ENCODE measurements around the gene SGIP1. TPM values are rescaled to one million over a fixed set of nuclear protein-coding genes. Genes with fewer than 3 reads are reported as not detected.

Gene SGIP1
- total RNA-seq, 6 experiments from 2014 or later = 0.09 to 1.3 (median 1.1) TPM; not detected in 1

GRCh38 chr1:66532214-66532613, 1.7 kb upstream of the SGIP1 start:
- Histone ChIP-seq H3K36me3 (no peaks in the 10 kb centered on the region), H3K4me3 (no peak overlapping the region), H3K4me1 (peaks cover 0 to 6% (median 2%) of the 10 kb centered on the region in 4 donors), H3K9me3 (no peaks in the 10 kb centered on the region), H3K27ac (no peak overlapping the region), H3K27me3 (peaks cover 0 to 7% of the 10 kb centered on the region in 2 donors)
- ATAC-seq = no peak
- intact Hi-C loops (cut with DNase I) = no loop called here
- TF ChIP-seq POLR2A (IDR thresholded peaks at IDR 0.05) (no peak), CTCF (IDR thresholded peaks at IDR 0.05) (no peak)
- DNase-seq = no peak
- WGBS (ENCODE audit: insufficient coverage, low coverage, low lambda C conversion rate, missing lambda C conversion rate) = 64% methylated on average over 1 of the region's 1 CpG

DNA sequence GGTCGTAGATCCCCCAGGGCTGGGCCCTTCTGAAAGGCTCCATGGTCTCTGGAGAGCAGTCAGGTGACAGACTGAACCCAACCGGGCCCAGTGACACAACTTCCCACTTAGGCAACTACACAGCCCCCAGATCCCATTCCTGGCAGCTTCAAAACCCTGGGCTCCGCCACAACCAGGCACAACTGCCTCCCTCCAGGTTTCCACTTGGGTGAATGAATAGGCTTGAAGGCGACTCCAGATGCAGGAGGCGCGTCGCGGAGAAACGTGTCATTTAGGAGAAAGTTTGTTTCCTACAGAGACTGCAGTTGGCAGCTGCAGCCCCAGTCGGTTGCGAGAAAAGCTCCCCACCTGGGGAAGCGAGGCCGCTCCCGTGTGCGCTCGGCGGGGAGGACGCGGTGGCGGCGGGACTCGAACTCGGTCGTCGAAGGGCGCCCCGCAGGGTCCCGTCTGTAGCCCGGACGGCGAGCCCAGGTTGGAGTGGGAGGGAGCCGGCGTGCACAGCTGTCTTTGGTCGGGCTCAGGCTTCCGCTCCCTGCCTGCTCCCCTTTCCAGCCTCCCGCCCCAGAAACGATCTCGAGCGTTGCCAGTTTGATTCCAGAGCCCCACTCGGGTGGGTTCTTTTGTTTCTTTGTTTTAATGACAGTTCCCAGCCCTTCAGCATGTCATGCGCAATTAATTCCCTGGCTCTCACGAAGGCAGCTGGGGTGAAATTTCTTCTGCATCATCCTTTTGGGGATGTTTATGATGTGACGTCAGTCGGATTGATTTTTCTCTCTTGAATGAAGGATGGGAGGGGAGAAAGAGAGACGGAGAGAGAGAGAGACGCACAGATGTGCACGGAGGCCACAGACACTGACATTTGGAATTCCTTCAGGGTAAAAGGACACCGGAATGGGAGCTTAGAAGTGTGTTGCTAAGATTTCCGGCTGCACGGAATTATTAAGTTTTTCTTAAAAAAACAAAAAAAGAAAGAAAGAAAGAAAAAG, 862 bp upstream of the SGIP1 start:
- Histone ChIP-seq H3K4me3 (peak overlapping the region; percentile 10 to 22 (median 15)), H3K4me1 (peaks cover 0 to 6% (median 2%) of the 10 kb centered on the region in 4 donors), H3K27me3 (peaks cover 0 to 7% of the 10 kb centered on the region in 2 donors), H3K36me3 (no peaks in the 10 kb centered on the region), H3K9me3 (no peaks in the 10 kb centered on the region), H3K27ac (peak overlapping the region in 1 of 3 donors; percentile 7)
- intact Hi-C loops (cut with DNase I) = no loop called here
- TF ChIP-seq CTCF (IDR thresholded peaks at IDR 0.05) (no peak), POLR2A (IDR thresholded peaks at IDR 0.05) (no peak)
- ATAC-seq (peak in 3 of 4 donors; percentile 25 to 54 (median 27)), DNase-seq (peak in 2 of 3 donors; percentile 25 to 46)
- WGBS (ENCODE audit: insufficient coverage, low coverage, low lambda C conversion rate, missing lambda C conversion rate) = 7% methylated on average over 18 of the region's 50 CpGs

- Histone ChIP-seq H3K27me3 (peaks cover 0 to 7% of the 10 kb centered on the region in 2 donors), H3K36me3 (no peaks in the 10 kb centered on the region), H3K27ac (no peak overlapping the region), H3K9me3 (no peaks in the 10 kb centered on the region), H3K4me1 (peaks cover 0 to 6% (median 2%) of the 10 kb centered on the region in 4 donors), H3K4me3 (no peak overlapping the region)
- TF ChIP-seq POLR2A (IDR thresholded peaks at IDR 0.05) = no peak
- no peak for TF ChIP-seq CTCF (IDR thresholded peaks at IDR 0.05)
- intact Hi-C loops (cut with DNase I) = no loop called here
- ATAC-seq (no peak), DNase-seq (no peak)
- 94% methylated on average over 2 of the region's 2 CpGs for WGBS (ENCODE audit: insufficient coverage, low coverage, low lambda C conversion rate, missing lambda C conversion rate)
Observed at GRCh38 chr1:66535061-66535460, 1.1 kb downstream of the SGIP1 start.

DNA sequence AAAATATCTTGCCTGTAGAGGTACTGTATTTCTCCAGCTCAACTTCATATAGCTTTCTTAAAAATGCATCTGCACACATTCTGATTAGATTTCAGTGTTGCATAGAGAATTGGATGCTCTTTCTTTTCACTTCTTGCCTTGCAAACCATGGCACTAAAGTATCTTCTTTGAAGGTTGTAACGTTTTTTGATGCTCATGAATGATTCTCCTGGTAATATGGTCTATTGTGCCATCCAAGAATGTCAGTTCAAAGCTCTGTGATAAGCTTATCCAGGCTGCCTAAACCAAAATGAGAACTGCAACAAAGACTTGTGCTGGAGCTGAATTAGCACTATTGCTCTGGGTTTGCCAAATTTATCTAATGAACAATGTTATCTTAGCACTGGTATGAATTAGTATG, 1.9 kb downstream of the SGIP1 start:
- H3K27me3 ChIP-seq = peaks cover 0 to 7% of the 10 kb centered on the region in 2 donors
- no peaks in the 10 kb centered on the region for H3K36me3 ChIP-seq
- H3K27ac ChIP-seq = no peak overlapping the region
- H3K4me3 ChIP-seq = no peak overlapping the region
- peak in 1 of 4 donors; percentile 10 for ATAC-seq
- no peaks in the 10 kb centered on the region for H3K9me3 ChIP-seq
- intact Hi-C loops (cut with DNase I) = no loop called here
- DNase-seq = no peak
- 46% methylated on average over 1 of the region's 1 CpG for WGBS (ENCODE audit: insufficient coverage, low coverage, low lambda C conversion rate, missing lambda C conversion rate)
- TF ChIP-seq CTCF (IDR thresholded peaks at IDR 0.05) (no peak), POLR2A (IDR thresholded peaks at IDR 0.05) (no peak)
- H3K4me1 ChIP-seq = peaks cover 0 to 6% (median 2%) of the 10 kb centered on the region in 4 donors
